ENCODE measurements around the gene SLC25A40.
A peak's percentile ranks its signal among the peaks of the same experiment; 100 is the strongest.
"Not testable (repeated sequence)": the region's sequence is repeated elsewhere in the genome, so short reads cannot be mapped to it uniquely, and the experiment has no call there.

Gene SLC25A40

DNA sequence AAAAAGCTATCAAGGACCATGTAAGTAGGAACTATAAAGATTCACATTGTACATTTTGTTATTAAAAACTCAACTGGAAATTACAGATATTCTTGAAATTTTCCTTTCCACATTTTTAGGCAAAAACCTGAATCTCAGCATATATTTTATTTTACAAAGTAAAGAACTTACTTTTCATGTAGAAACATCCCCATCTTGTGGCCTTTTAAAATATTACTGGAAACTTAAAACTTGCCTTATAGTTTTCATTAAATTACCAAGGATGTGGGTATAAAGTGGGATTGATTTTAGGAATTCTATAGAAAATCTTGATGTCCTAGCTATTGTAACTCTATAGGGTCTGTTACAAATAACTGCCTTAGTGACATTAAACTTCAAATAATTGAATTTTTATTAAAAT lies 10.7 kb upstream of the SLC25A40 start:
- Histone ChIP-seq H3K36me3 (ENCODE audit: insufficient read depth, low read length) (peaks cover 100% of the 10 kb centered on the region), H3K9ac (ENCODE audit: low read depth, low read length) (no peak overlapping the region), H3K4me3 (ENCODE audit: low read length) (no peak overlapping the region), H3K27ac (ENCODE audit: low read depth, low read length) (no peak overlapping the region), H3K4me1 (ENCODE audit: insufficient read depth, low read length) (no peaks in the 10 kb centered on the region), H3K9me3 (ENCODE audit: insufficient read depth, low read depth, low read length) (no peaks in the 10 kb centered on the region), H3K27me3 (ENCODE audit: insufficient read depth, low read length) (no peaks in the 10 kb centered on the region)

DNA sequence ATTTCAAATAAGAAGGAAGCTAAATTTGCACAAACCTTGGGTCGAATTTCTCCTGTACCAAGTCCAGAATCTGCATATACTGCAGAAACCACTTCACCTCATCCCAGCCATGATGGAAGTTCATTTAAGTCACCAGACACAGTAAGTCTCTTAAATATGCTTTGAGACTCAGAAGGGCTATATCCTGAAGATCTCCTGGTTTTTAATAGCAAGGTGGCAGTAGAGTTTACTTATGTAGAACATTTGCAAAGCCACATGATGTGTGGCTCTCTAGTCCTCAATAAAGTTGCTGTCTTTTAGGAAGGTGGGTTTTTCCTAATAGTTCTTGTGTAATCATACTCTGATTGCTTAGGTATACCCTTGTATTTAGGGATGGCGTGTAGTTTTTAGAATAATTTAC lies 8.9 kb upstream of the SLC25A40 start:
- H3K4me3 ChIP-seq (ENCODE audit: low read length), result no peak overlapping the region
- no peak overlapping the region for H3K9ac ChIP-seq (ENCODE audit: low read depth, low read length)
- no peaks in the 10 kb centered on the region for H3K27me3 ChIP-seq (ENCODE audit: insufficient read depth, low read length)
- H3K27ac ChIP-seq (ENCODE audit: low read depth, low read length), result no peak overlapping the region
- peaks cover 100% of the 10 kb centered on the region for H3K36me3 ChIP-seq (ENCODE audit: insufficient read depth, low read length)
- H3K4me1 ChIP-seq (ENCODE audit: insufficient read depth, low read length), result no peaks in the 10 kb centered on the region
- H3K9me3 ChIP-seq (ENCODE audit: insufficient read depth, low read depth, low read length), result no peaks in the 10 kb centered on the region
- 93% methylated on average over 1 of the region's 2 CpGs for WGBS

DNA sequence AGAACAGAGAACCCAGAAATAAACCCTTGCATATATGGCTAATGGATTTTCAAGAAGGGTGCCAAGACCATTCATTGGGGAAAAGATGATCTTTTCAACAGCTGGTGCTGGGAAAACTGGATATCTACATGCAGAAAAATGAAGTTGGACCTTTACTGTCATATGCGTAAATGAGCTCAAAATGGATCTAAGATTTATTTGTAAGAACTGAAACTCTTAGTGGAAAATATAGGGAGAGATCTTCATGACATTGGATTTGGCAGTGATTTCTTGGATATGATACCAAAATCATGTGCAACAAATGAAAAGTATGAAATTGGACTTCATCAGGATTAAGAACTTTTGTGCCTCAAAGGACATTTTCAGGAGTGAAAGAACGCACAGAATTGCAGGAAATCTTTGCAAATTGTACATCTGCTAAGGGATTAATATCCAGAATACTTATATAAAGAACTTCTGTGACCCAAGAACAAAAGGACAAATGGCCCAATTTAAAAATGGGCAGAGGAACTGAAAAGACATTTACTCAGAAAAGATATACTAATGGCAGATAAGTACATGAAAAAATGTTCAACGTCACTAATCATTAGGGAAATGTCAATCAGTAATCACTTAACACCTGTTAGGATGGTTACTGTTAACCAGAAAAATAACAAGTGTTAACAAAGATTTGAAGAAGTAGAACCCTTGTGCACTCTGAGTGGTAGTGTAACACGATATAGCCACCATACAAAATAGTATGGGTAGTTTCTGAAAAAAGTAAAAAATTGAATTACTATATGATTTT lies 6.2 kb upstream of the SLC25A40 start:
- H3K27ac ChIP-seq (ENCODE audit: low read depth, low read length), result no peak overlapping the region
- no peaks in the 10 kb centered on the region for H3K27me3 ChIP-seq (ENCODE audit: insufficient read depth, low read length)
- no peaks in the 10 kb centered on the region for H3K9me3 ChIP-seq (ENCODE audit: insufficient read depth, low read depth, low read length)
- H3K4me3 ChIP-seq (ENCODE audit: low read length), result no peak overlapping the region
- 97% methylated on average over 3 of the region's 4 CpGs for whole genome bisulfite sequencing
- H3K36me3 ChIP-seq (ENCODE audit: insufficient read depth, low read length), result peaks cover 91% of the 10 kb centered on the region
- peaks cover 11% of the 10 kb centered on the region for H3K4me1 ChIP-seq (ENCODE audit: insufficient read depth, low read length)
- H3K9ac ChIP-seq (ENCODE audit: low read depth, low read length), result no peak overlapping the region

- no peaks in the 10 kb centered on the region for H3K27me3 ChIP-seq (ENCODE audit: insufficient read depth, low read length)
- peak overlapping the region; percentile 98; the same call in 1 of the 2 replicates for H3K9ac ChIP-seq (ENCODE audit: low read depth, low read length)
- H3K36me3 ChIP-seq (ENCODE audit: insufficient read depth, low read length), result peaks cover 50% of the 10 kb centered on the region
- H3K4me3 ChIP-seq (ENCODE audit: low read length), result peak overlapping the region; percentile 95
- no peak overlapping the region for H3K27ac ChIP-seq (ENCODE audit: low read depth, low read length)
- WGBS, result 87% methylated on average over 2 of the region's 3 CpGs
- no peaks in the 10 kb centered on the region for H3K9me3 ChIP-seq (ENCODE audit: insufficient read depth, low read depth, low read length)
- H3K4me1 ChIP-seq (ENCODE audit: insufficient read depth, low read length), result peaks cover 21% of the 10 kb centered on the region
Observed at GRCh38 chr7:87878208-87878735, 2.1 kb upstream of the SLC25A40 start.

GRCh38 chr7:87877366-87878040 lies 1.3 kb upstream of the SLC25A40 start:
- 4% methylated on average over 9 of the region's 10 CpGs for WGBS
- Histone ChIP-seq H3K9ac (ENCODE audit: low read depth, low read length) (peak overlapping the region; percentile 98), H3K27ac (ENCODE audit: low read depth, low read length) (peak overlapping the region; percentile 97), H3K27me3 (ENCODE audit: insufficient read depth, low read length) (no peaks in the 10 kb centered on the region), H3K9me3 (ENCODE audit: insufficient read depth, low read depth, low read length) (no peaks in the 10 kb centered on the region), H3K36me3 (ENCODE audit: insufficient read depth, low read length) (peaks cover 42% of the 10 kb centered on the region), H3K4me1 (ENCODE audit: insufficient read depth, low read length) (peaks cover 21% of the 10 kb centered on the region), H3K4me3 (ENCODE audit: low read length) (peak overlapping the region; percentile 95)

DNA sequence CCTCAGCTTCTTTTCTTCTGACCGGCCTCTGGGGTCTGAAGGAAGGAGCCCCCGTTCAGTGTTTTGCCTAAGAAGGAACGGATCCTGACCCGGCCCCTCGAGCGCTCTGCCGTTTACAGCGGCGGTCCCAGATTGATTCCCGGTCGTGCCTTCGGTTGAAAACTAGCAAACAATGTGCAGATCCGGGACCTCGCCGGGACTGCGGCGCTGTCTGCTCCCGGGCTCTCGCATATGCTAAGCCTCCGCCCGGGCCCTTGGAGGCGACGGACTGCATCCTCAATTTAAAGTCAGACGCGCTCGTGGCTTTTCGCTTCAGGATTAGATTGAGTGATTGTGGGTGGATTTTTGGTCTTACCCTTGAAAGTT lies 692 bp upstream of the SLC25A40 start:
- H3K4me1 ChIP-seq (ENCODE audit: insufficient read depth, low read length), result peaks cover 21% of the 10 kb centered on the region
- H3K9me3 ChIP-seq (ENCODE audit: insufficient read depth, low read depth, low read length), result peaks cover 4% of the 10 kb centered on the region; the same call in 1 of the 2 replicates
- peaks cover 39% of the 10 kb centered on the region for H3K36me3 ChIP-seq (ENCODE audit: insufficient read depth, low read length)
- under 1% methylated on average over 27 of the region's 27 CpGs for WGBS
- H3K9ac ChIP-seq (ENCODE audit: low read depth, low read length), result peak overlapping the region; percentile 98
- peak overlapping the region; percentile 97 for H3K27ac ChIP-seq (ENCODE audit: low read depth, low read length)
- peak overlapping the region; percentile 95 for H3K4me3 ChIP-seq (ENCODE audit: low read length)
- H3K27me3 ChIP-seq (ENCODE audit: insufficient read depth, low read length), result no peaks in the 10 kb centered on the region

DNA sequence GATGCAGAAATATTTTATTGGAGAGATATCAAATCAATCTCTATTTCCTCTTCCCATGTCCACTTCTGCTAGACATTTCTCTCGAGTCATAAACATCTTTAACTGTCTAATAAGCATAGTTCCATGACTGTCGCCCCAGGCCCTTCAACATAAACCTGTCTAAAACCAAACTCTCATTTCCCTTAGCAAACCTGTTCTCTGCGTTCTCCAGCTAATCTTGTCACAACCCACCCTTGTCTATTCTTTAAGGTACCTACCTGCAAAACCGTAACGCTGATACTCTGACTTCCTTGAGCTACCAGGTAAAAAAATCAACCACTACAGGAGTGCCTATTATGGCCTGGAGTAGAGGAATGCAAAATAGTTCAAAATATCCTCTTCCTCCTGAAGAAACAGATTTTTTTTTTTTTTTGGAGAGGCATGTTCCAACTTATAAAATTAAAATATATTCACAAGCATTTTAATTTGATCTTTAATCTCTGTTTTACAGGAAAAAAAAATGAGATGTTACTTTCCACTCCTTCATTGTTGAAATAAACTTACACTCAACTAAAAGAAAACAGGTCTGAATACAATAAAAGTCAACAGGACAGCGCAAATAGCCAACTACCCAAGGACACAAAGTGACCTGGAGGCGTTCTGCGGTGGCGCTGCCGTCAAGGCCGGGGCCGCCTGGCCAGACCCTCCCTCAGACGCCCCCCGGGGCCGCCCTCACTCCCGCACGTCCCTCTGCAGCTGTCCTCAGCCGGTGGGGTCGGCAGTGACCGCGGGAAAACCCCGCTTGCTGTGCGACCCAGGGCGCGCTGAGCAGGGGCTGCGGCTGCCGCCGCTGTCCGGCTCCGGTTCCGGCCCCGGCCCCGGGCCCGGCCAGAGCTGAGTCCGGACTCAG lies 765 bp downstream of the SLC25A40 start:
- WGBS, result 5% methylated on average over 35 of the region's 35 CpGs
- H3K27me3 ChIP-seq (ENCODE audit: insufficient read depth, low read length), result no peaks in the 10 kb centered on the region
- peaks cover 18% of the 10 kb centered on the region for H3K9me3 ChIP-seq (ENCODE audit: insufficient read depth, low read depth, low read length)
- H3K27ac ChIP-seq (ENCODE audit: low read depth, low read length), result peak overlapping the region; percentile 97
- H3K36me3 ChIP-seq (ENCODE audit: insufficient read depth, low read length), result peaks cover 39% of the 10 kb centered on the region
- peak overlapping the region; percentile 95 for H3K4me3 ChIP-seq (ENCODE audit: low read length)
- peak overlapping the region; percentile 98 for H3K9ac ChIP-seq (ENCODE audit: low read depth, low read length)
- H3K4me1 ChIP-seq (ENCODE audit: insufficient read depth, low read length), result peaks cover 21% of the 10 kb centered on the region

- Histone ChIP-seq H3K4me1 (ENCODE audit: insufficient read depth, low read length) (peaks cover 21% of the 10 kb centered on the region), H3K27me3 (ENCODE audit: insufficient read depth, low read length) (no peaks in the 10 kb centered on the region), H3K9me3 (ENCODE audit: insufficient read depth, low read depth, low read length) (peaks cover 26% of the 10 kb centered on the region), H3K4me3 (ENCODE audit: low read length) (peak overlapping the region; percentile 95; the same call in 1 of the 2 replicates), H3K9ac (ENCODE audit: low read depth, low read length) (no peak overlapping the region), H3K27ac (ENCODE audit: low read depth, low read length) (no peak overlapping the region), H3K36me3 (ENCODE audit: insufficient read depth, low read length) (peaks cover 32% of the 10 kb centered on the region)
- WGBS, result 91% methylated on average over 4 of the region's 4 CpGs
Observed at GRCh38 chr7:87874066-87874465, 2.1 kb downstream of the SLC25A40 start.

- H3K27ac ChIP-seq (ENCODE audit: low read depth, low read length); H3K4me3 ChIP-seq (ENCODE audit: low read length); H3K9ac ChIP-seq (ENCODE audit: low read depth, low read length); H3K27me3 ChIP-seq (ENCODE audit: insufficient read depth, low read length): not testable (repeated sequence)
- peaks cover 26% of the 10 kb centered on the region for H3K9me3 ChIP-seq (ENCODE audit: insufficient read depth, low read depth, low read length)
- 96% methylated on average over 10 of the region's 10 CpGs for WGBS
- peaks cover 16% of the 10 kb centered on the region for H3K4me1 ChIP-seq (ENCODE audit: insufficient read depth, low read length)
- peaks cover 25% of the 10 kb centered on the region for H3K36me3 ChIP-seq (ENCODE audit: insufficient read depth, low read length)
Observed at GRCh38 chr7:87873328-87873727, 2.8 kb downstream of the SLC25A40 start.

- Histone ChIP-seq H3K4me1 (ENCODE audit: insufficient read depth, low read length) (peaks cover 9% of the 10 kb centered on the region), H3K9me3 (ENCODE audit: insufficient read depth, low read depth, low read length) (peaks cover 26% of the 10 kb centered on the region), H3K36me3 (ENCODE audit: insufficient read depth, low read length) (peaks cover 29% of the 10 kb centered on the region), H3K27ac (ENCODE audit: low read depth, low read length) (no peak overlapping the region), H3K9ac (ENCODE audit: low read depth, low read length) (no peak overlapping the region), H3K27me3 (ENCODE audit: insufficient read depth, low read length) (no peaks in the 10 kb centered on the region), H3K4me3 (ENCODE audit: low read length) (no peak overlapping the region)
- 92% methylated on average over 5 of the region's 5 CpGs for WGBS
Observed at GRCh38 chr7:87872346-87872745, 3.8 kb downstream of the SLC25A40 start.

Data from HUES64 (cell line).